Colon (tissue), 2 donors: Measurements from ENCODE around the gene STIP1.

Experiments used
- FAIRE-seq: peaks from 2 replicates; lab custom pipeline; 2012; peaks lifted over from hg19 to GRCh38; lab: Jason Lieb, UNC
- donor health status: control.
- donor health status: control.

STIP1 gene

GRCh38 chr11:64198511-64198910, 12.5 kb downstream of the STIP1 start:
- no peak for FAIRE-seq

GRCh38 chr11:64201543-64201942, 15.6 kb downstream of the STIP1 start:
- FAIRE-seq, result no peak

DNA sequence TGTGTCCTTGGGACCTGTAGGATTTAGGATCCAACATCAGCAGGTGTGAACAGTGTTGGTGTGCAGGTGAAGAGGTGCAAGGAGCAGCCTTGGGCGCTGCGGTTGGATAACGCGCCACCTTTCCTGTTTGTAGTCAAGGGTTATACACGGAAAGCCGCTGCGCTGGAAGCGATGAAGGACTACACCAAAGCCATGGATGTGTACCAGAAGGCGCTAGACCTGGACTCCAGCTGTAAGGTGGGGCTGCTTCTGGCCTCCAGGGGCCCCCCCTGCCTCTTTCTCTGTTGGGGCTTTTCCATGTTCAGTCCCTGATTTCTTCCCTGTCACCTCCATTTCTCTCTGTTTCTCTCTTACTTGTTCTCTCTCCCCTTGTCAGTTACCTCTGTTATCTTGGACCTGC, 17.0 kb downstream of the STIP1 start:
- no peak for FAIRE-seq

GRCh38 chr11:64203421-64204079, 17.6 kb downstream of the STIP1 start:
- FAIRE-seq, result no peak

- no peak for FAIRE-seq
These were observed 18.1 kb downstream of the STIP1 start for GRCh38 chr11:64204080-64204440.

GRCh38 chr11:64204464-64204989, 18.6 kb downstream of the STIP1 start:
- FAIRE-seq, result no peak

DNA sequence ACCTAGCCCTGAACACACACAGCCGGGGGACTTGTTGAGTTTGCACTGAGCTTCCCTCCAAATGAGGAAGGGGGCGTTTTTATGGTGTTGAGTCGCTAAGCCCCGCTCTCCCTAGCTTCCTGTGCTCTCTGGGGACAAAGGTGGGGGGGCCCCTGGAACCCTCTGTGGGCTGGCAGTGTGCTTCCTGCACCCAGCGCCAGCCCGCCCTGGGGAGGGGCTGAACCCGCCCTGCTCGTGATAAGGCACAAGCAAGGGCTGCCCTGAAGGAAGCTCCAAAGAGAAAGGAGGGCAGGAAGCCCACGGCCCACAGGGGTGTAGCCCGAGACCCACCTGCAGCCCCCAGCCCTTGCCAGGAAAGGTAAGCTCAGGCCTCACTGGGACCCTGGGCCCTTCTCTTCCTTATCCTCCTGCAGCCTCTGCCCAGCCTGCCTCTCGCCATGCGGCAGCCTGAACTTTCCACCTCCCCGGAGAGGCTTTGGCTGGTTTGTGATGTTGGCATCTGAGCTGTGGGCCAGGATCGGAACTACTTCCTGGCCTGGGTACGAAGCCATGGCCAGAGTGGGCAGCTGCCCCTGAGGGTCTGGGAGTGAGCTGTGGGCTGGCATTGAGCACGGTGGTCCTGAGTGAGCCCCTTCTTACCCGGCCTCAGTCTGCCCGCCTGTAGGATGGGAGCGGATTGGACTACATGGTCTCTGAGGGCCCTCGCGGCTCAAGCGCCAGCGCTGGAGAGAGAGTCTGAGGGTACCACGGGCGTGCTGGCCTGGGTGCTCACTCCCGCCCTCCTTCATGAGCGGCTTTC, 20.7 kb downstream of the STIP1 start, which contains the start of gene FERMT3:
TSS of gene FERMT3 (plus strand) at position 265 of the 799 bp plus-strand sequence. CDS start 644 bp downstream, outside the sequence.
- FAIRE-seq, result no peak

DNA sequence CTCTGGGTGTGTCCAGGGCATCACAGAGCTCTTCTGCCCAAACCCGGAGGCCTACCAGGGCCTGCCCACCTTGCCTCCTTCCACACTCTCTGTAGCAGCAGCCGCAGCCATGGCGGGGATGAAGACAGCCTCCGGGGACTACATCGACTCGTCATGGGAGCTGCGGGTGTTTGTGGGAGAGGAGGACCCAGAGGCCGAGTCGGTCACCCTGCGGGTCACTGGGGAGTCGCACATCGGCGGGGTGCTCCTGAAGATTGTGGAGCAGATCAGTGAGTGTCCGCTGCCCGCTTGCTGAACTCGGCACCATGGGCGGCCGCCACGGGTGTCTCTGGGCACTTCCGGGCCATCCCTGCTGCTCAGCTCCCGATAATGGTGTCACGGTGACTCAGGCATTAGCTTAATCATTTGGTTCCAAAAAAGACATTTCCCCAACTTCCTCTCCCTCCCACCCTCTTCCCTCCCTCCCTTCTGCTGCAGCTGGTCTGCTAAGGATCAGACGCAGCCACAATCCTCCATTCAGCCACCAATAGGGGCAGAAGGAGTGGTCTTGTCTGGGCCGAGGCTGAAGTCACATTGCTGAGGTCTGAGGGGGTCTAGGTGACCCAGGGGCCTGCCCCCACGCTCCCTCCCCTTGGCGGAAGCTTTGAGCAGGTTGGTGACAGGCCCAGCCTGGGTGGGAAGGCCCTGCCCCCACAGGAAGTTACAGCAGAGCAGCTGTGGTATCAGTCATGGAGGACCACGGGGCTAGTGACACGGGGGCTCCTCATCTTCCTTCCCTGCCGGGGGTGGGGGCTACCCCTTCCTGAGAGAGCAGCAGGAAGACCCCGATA, 21.5 kb downstream of the STIP1 start:
- no peak for FAIRE-seq

DNA sequence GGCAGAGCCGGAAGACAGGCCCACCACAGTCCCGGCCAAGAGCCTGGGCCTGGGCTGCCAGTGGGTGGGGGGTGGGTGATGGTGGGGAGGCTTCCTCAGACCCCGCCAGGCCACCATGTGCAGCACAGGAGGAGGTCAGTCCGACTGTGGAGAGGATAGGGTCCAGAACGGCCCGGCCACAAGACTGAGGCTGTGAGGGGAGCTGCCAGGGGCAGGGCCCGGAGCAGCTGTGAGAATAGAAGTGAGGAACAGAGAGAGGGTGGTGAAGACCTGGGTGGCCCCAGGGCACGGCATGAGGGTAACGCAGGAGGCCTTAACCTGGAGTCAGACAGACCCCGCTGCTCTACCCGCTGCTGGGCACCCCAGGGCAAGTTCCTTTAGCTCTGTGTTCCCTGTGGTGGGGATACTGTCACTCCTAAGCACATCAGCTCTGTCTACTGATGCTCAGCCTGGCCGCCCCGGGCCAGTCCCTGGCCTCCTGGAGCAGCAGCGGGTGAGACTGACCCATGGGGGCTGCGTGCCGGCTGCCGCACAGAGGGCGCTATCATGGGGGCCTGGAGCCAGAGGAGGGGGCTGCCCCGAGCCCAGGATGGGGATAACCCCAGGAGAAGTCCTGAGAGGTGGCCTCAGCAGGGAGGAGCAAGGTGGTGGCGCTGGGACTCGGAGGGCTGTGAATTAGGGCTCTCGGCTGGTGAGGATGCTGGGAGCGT, 22.3 kb downstream of the STIP1 start:
- FAIRE-seq, result no peak

DNA sequence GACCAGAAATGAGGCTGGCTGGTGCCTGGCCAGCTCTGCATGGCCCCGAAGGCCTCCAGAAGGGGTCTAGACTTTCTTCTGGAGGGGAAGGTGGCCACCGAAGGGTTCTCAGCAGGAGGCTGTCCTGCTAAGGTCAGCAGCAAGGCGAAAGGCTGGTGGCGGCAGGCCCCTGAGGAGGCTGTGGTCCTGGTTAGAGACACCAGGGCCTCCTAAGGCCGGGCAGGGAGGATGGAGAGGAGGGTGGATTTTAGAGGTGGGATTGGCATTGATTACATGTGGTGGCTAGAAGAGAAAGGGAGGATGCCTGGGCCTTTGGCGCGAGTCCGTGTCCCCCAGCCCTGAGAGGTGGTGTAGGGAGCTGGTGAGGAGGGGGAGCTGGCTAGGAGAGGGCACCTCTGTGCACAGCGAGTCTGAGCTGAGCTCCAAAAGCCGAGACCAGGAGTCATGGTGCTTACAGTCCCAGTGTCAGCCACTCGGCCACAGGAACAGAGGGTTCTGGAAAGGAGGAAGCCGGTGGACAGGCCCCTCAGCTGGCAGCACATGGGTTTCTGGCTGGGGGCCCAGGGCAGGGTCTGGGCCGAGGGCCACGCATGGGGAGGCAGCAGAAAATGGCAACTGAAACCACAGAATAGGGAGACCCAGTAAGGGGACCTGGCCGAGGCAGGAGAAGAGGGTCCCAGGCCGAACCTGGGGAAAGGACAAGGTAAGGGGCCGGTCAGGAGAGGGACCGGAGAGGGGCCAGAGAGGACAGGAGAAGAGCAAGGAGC, 23.0 kb downstream of the STIP1 start:
- no peak for FAIRE-seq

- no peak for FAIRE-seq
These were observed 23.5 kb downstream of the STIP1 start for GRCh38 chr11:64209563-64209843.

DNA sequence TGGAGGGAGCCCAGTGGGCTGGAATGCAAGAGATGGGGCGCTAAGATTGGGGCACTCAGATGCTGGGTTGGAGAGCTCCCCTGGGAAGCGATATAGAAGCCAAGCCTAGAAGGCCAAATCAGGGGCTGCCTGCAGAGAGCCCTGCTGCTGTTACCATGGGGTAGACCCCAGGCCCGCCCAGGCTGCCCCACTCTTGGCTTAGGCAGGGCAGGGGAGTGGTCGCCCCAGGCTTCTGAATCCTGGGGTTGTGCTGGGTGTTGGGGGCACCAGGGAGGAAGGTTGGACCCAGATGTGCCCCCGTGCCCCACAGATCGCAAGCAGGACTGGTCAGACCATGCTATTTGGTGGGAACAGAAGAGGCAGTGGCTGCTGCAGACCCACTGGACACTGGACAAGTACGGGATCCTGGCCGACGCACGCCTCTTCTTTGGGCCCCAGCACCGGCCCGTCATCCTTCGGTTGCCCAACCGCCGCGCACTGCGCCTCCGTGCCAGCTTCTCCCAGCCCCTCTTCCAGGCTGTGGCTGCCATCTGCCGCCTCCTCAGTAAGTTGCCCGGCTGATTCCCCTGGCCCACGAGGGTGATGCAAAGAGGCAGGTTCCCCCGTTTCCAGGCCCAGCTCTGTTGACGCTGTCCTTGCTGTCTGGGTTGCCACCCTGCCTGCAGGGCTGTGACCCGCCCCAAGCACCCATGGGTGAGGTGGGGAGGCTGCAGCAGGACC, 24.5 kb downstream of the STIP1 start:
- no peak for FAIRE-seq

GRCh38 chr11:64211181-64211872, 25.4 kb downstream of the STIP1 start:
- no peak for FAIRE-seq

DNA sequence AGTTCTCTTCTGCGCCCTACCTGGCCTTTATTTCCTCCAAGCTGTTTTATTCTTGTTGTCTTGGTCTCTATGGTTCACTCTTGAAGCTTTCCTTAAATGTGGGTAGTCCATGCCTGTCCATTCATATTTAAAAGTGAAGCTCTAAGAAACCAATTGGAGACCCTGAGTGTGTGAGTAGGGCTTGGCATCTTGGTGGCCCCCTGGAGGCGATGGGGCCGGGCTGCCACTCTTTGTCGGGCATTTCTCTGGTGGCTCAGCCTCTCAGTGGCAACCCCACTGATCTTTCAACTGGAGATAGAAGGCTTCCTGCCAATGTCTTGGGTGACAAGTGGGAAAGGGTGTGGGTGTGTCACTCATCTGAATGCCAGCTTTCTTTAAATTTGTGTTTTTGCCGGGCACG, 30.9 kb downstream of the STIP1 start:
- no peak for FAIRE-seq

- FAIRE-seq, result no peak
These were observed 32.8 kb downstream of the STIP1 start for GRCh38 chr11:64218628-64219353.

- no peak for FAIRE-seq
These were observed 33.3 kb downstream of the STIP1 start for GRCh38 chr11:64219354-64219684.

GRCh38 chr11:64219755-64220154, 33.8 kb downstream of the STIP1 start:
- no peak for FAIRE-seq

DNA sequence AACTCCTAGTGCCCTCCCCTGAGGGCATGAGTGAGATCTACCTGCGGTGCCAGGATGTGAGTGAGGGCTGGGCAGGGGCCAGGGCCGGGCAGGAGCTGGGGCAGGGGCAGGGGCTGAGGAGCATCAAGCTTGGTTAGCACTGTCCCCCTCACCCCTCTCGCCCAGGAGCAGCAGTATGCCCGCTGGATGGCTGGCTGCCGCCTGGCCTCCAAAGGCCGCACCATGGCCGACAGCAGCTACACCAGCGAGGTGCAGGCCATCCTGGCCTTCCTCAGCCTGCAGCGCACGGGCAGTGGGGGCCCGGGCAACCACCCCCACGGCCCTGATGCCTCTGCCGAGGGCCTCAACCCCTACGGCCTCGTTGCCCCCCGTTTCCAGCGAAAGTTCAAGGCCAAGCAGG, 34.3 kb downstream of the STIP1 start:
- FAIRE-seq, result no peak

DNA sequence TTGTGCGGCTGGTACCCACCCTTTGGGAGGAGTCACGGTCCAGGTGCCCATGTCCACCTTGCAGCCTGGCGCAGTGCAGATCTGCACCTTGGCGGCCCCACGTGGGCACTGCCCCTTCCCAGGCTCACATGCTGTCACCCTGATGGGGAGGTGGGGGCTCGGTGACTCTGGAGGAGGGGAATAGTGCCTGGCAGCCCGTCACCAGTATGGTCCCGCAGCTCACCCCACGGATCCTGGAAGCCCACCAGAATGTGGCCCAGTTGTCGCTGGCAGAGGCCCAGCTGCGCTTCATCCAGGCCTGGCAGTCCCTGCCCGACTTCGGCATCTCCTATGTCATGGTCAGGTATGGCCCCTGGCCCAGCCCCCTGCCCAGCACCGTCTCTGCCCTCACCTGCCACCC, 34.8 kb downstream of the STIP1 start:
- no peak for FAIRE-seq

DNA sequence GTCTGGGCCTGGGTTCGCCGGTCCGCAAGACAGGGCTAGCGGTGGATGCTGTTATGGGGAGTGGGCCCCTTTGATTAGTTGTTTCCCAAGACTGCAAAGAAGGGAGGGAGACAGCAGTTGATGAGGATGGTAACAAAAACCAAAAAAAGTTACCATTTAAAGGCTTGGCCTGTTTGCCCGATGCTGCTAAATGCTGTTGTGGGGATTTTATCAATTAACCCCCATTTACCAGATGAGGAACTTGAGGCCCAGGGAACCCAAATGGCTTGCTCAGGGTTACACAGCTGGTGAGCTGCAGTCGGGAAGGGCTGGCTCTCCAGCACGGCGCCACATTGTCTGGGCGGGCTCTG, 36.7 kb downstream of the STIP1 start:
- no peak for FAIRE-seq
